HG02642 (cell line): ENCODE measurements around the gene SIPA1L3.

Experiments used
- ATAC-seq: cut with Tn5 transposase; IDR thresholded peaks from one replicate; pipeline ENCODE4 v1.9.1; 2021; ENCODE audit warnings: mild to moderate bottlenecking; ENCODE audit not compliant: unreplicated experiment, poor library complexity

SIPA1L3 gene

DNA sequence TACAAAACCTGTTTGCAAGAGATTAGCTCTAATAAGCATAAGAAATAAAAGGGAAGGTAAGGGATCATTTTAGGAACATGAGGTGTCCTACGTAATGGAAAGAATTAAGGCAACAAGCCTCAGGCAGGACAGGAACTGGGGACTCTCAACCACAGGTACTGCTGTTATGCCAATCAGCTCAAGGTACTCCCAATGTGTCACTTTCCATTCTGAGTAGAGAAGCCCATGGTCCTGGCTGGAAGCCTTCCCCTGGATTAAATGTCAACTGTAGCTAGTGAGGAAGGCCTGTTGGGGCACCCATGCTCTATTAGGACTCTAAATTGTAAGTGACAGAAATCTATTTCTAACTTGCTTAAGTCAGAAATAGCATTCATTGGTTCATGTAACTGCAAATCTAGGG lies 182.4 kb downstream of the SIPA1L3 start:
- no peak for ATAC-seq

DNA sequence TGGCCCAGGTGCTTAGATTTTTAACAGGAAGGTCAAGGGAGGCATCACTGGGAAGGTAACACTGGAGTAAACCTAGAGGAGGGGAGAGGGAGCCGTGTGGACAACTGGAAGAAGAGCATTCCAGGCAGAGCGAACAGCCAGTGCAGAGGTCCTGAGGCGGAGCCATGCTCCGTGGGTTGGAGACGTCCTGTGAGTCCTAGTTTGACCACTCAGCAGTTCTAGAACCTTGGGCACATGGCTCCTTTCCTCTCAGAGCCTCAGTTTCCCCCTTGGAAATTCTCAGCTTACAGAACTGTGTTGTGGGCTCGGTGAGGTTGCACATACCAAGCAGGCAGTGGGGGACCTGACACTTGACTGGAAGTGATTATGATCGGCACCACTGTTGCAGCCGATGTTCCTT lies 186.1 kb downstream of the SIPA1L3 start:
- ATAC-seq, result no peak

- no peak for ATAC-seq
Observed at GRCh38 chr19:38093587-38093986, 186.6 kb downstream of the SIPA1L3 start.

DNA sequence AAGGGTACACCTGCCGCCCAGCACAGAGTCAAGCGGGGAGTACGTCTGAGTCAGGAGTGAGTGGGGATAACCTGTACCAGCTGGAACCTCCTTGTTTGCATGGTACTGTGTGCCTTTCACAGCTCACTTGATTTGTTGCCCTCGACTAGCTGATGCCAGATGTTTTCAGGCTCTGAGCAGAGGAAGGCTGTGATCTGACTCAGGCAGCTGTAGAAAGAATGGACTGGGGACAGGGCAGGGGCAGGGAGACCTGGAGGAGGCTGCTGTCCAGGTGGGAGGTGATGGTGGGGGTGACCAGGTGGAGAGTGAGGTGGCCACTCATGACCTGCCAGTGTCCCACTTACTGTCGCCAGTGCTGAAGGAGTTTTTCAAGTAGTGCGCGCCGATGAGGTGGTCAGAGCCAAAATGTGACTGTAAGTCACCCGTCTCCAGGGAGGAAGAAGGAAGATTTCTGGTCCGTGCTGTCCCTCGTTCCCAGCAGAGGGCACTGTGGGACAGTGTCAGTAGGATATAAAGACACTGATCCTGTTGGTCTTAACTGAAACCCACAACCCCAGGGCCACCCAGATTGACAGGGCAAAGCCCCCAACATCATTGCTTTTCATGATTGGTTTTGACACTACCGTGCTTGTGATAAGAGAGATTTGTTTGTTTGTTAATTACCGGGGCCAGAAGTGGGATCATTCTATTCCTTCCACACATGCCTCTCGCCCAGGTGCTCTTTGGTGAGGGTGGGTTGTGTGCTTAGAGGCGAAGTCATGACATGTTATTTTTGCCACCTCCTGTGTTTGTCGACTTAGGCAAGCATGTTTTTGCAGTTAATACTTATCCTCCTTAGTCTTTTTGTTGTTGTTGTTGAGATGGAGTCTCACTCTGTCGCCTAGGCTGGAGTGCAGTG lies 188.7 kb downstream of the SIPA1L3 start:
- no peak for ATAC-seq

DNA sequence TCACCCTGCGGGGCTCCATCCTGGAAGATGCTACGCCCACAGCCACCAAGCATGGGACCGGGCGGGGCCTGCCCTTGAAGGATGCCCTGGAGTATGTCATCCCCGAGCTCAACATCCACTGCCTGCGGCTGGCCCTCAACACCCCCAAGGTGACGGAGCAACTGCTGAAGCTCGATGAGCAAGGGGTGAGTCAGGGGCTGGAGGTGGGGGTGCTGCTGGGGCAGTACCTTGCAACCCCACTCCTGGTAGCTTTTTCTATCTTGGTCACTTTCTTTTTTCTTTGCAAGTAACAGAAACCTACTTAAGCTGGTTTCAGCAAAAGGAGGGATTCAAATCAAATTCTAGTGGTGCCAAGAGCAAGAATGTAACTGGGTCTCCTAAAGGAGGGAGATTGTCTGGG lies 193.0 kb downstream of the SIPA1L3 start:
- ATAC-seq, result no peak

- ATAC-seq, result no peak
Observed at GRCh38 chr19:38100589-38100988, 193.6 kb downstream of the SIPA1L3 start.

GRCh38 chr19:38101723-38102122 lies 194.7 kb downstream of the SIPA1L3 start:
- no peak for ATAC-seq

DNA sequence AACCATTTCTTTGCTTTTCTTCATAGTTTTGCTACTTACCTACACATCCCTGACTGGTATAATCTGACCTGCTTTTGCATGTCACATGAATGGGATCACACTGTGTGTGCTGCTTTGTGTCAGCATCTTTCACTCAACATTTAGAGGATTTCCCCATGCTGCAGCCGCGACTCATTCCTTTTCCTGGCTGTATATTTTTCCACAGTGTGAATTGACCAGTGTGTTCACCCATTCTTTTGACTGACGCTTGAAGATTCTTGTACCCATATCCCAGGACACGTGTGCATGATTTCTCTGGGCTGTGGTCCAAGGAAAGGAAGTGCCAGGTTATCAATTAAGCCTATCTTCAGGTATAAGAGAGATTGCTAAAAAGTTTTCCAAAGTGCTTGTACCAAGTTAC lies 198.6 kb downstream of the SIPA1L3 start:
- ATAC-seq, result no peak

- no peak for ATAC-seq
Observed at GRCh38 chr19:38107129-38107528, 200.1 kb downstream of the SIPA1L3 start.

- no peak for ATAC-seq
Observed at GRCh38 chr19:38111898-38112297, 204.9 kb downstream of the SIPA1L3 start.

DNA sequence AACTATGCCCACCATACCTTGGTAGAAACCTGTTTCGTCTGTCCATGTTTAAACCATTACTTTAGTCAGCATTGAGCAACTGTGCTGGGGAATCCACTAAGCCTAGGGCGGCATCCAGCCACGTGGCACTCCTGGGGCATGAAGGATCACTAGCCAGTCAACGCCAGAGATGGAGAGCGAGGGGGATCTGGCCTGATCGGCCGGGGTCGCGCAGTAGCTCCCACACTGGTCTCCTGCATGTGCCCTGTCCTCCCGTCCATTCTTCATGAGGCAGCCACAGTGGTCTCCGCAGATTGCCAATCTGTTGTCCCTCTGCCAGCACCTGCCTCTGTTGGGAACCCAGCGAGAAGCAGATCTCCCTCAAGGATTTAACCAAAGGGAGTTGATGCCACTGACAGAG lies 207.6 kb downstream of the SIPA1L3 start:
- ATAC-seq, result no peak

DNA sequence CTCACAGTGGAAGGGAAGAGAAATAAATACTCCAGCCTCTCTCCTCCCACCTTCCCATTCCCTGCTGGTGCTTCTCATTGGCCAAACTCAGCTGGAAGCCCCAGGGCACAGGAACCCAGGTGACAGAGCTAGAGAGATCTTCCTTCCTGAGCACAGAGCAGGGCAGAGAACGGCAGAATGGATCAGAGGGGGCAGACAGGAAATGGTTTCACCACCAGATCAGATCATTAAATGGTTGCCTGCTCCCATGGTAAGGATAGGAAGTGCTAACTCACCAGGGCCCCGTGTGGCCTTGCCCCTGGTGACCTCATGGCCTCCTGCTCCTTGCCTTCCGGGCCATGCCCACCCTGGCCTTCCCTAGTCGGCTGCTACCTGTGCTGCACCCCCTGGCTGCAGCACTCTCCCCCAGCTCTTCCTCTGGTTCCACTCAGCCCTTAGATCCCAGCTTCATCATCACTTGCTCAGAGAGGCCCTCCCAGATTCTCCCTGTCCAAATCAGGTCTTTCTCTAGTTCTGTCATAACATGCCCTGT lies 208.3 kb downstream of the SIPA1L3 start:
- ATAC-seq, result no peak

GRCh38 chr19:38118176-38118575 lies 211.2 kb downstream of the SIPA1L3 start:
- ATAC-seq, result no peak

GRCh38 chr19:38120471-38121025 lies 213.5 kb downstream of the SIPA1L3 start:
- no peak for ATAC-seq

DNA sequence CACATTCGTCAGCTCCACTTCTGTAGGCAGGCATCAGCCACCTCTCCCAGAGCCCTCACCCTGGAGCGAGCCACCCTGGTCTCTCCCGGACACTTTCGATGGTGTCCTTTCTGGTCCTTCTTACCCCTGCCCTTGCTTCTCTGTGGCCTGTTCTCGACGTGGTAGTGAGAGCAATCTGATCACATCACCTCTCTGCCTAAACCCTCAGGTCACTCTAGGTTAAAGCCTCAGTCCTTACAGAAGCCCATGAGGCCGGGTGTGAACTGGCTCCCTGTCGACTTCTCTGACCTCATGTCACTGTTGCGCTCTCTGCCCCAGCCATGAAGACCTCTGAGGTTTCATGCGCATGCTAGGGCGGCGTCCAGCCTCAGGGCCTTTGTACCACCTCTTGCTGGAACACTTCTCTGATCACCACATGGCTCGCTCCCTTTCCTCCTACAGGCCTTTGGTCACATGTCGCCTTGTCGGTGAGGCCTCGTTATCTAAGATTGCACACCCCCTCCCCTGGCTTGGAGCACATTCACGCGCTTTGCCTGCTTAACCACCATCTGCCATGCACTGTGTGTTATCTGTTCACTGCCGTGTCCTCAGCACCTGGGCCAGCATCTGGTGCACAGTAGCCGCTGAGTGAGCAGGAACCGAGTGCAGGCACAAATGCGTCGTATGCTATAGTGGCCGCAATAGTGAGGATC lies 215.5 kb downstream of the SIPA1L3 start:
- no peak for ATAC-seq

GRCh38 chr19:38125238-38125637 lies 218.2 kb downstream of the SIPA1L3 start:
- ATAC-seq, result no peak

- ATAC-seq, result no peak
Observed at GRCh38 chr19:38130399-38130798, 223.4 kb downstream of the SIPA1L3 start.

- ATAC-seq, result no peak
Observed at GRCh38 chr19:38132781-38133180, 225.8 kb downstream of the SIPA1L3 start.

DNA sequence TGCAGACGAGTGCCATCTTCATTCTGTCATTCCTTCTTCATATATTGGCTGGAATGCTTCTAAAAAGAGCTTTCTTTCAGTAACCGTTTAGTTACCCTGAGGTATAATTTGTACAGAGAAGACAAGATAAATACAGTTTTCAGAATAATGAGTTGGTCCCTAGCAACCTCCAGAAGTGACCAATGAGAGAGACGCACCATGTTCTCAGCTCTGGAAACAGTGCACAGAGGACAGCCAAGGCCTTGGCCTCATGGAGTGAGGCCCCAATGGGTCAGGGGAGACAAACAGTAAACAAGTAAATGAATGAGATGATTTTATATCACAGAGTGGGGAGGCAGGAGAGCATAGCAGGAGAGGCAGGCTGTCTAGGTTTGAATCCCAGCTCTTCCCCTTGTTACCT lies 226.3 kb downstream of the SIPA1L3 start:
- no peak for ATAC-seq

DNA sequence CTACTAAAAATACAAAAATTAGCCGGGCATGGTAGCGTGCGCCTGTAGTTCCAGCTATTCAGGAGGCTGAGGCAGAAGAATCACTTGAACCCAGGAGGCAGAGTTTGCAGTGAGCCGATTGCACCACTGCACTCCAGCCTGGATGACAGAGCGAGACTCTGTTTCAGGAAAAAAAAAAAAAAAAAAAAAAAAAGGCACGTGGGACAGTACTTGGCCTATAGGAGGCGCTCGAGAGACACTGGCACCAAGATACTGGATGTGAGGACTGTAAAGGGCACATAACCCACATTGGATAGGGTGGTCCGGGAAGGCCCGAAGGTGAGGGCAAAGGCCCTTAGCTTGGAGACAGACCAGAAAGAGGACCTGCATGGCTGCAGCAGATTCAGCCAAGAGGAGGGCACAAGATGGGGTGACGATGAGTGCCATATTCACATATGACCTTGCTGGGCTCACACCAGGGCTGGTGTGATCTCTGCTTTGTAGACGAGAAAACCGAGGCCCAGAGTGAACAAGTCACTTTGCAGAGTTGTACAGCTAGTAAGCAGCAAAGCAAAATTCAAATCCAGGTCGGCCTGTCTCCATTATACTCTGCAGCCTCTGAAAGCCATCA lies 227.6 kb downstream of the SIPA1L3 start:
- ATAC-seq, result no peak
